Gastrocnemius medialis (tissue), 4 donors: Measurements from ENCODE around the gene PKP4.

Experiments used
- CTCF ChIP-seq, 5 experiments: fragments of 450-650 bp in 3 of 5; fragments of 200-600 bp in 2 of 5; sonication (generic) in 2 of 5; IDR thresholded peaks in 4 of 5; conservative IDR thresholded peaks in 1 of 5; 1 replicate in 4 of 5; 2 replicates in 1 of 5; pipeline ENCODE4 v1.5.1; 2016 to 2019; ENCODE audit warnings: antibody characterized with exemption in 5 of 5, mild to moderate bottlenecking in 3 of 5, moderate library complexity in 3 of 5
- POLR2A ChIP-seq, 2 donors: fragments of 450-650 bp; IDR thresholded peaks; one replicate each; pipeline ENCODE4 v1.6.1; 2017; ENCODE audit warnings: antibody characterized with exemption in 2 of 2, mild to moderate bottlenecking in 2 of 2, moderate library complexity in 2 of 2

- TF ChIP-seq CTCF (IDR thresholded peaks at IDR 0.05 in 4 of 5, conservative IDR thresholded peaks at IDR 0.05 in 1 of 5) (no peak), POLR2A (IDR thresholded peaks at IDR 0.05) (no peak)
These were observed 242.6 kb downstream of the PKP4 start for GRCh38 chr2:158699323-158699722.
